ENCODE results near the gene ASXL2.
"Not testable (repeated sequence)": the region's sequence is repeated elsewhere in the genome, so short reads cannot be mapped to it uniquely, and the experiment has no call there.

The ASXL2 gene

GRCh38 chr2:25912851-25913695 is 34.8 kb upstream of the ASXL2 start:
- Histone ChIP-seq H2BK15ac (replicated peaks; ENCODE audit: low read depth) (no peak overlapping the region), H3K4me3 (ENCODE audit: low read length) (no peak overlapping the region), H3K27ac (ENCODE audit: low read depth, low read length) (peak overlapping the region; percentile 53), H3K79me2 (ENCODE audit: control insufficient read depth, insufficient read depth, low read length) (no peaks in the 10 kb centered on the region), H3K56ac (ENCODE audit: low read length) (peak overlapping the region; percentile 25), H4K5ac (ENCODE audit: low read length) (no peak overlapping the region), H3K23ac (ENCODE audit: low read length) (no peak overlapping the region), H2BK5ac (ENCODE audit: low read length) (no peak overlapping the region), H3K79me1 (ENCODE audit: low read length) (no peaks in the 10 kb centered on the region), H3K9ac (ENCODE audit: low read length) (peak overlapping the region; percentile 7), H3K18ac (ENCODE audit: low read length) (peak overlapping the region; percentile 28), H3K4me1 (ENCODE audit: control insufficient read depth, low read depth, low read length) (peaks cover 3% of the 10 kb centered on the region), H3K36me3 (ENCODE audit: control insufficient read depth, insufficient read depth, low read length) (no peaks in the 10 kb centered on the region), H4K8ac (ENCODE audit: low read depth, low read length) (no peak overlapping the region), H3K4ac (ENCODE audit: low read depth, low read length) (no peak overlapping the region), H3K27me3 (ENCODE audit: insufficient read depth, low read length, poor library complexity) (no peaks in the 10 kb centered on the region), H2AK5ac (ENCODE audit: low read length) (no peak overlapping the region), H2BK120ac (ENCODE audit: low read depth, low read length) (no peak overlapping the region), H3K4me2 (ENCODE audit: low read length) (peak overlapping the region; percentile 4)
- peak; percentile 85 for DNase-seq
- no CpG with 5 or more reads among the region's 10 CpGs for WGBS (ENCODE audit: extremely low coverage, insufficient coverage, low lambda C conversion rate)

GRCh38 chr2:25909574-25909973 is 31.3 kb upstream of the ASXL2 start:
- H3K79me1 ChIP-seq (ENCODE audit: low read length); H3K56ac ChIP-seq (ENCODE audit: low read length); H3K27me3 ChIP-seq (ENCODE audit: insufficient read depth, low read length, poor library complexity); H3K4me1 ChIP-seq (ENCODE audit: control insufficient read depth, low read depth, low read length); H3K9ac ChIP-seq (ENCODE audit: low read length); H3K27ac ChIP-seq (ENCODE audit: low read depth, low read length); H3K18ac ChIP-seq (ENCODE audit: low read length); H2AK5ac ChIP-seq (ENCODE audit: low read length); DNase-seq; H3K4me3 ChIP-seq (ENCODE audit: low read length); H4K5ac ChIP-seq (ENCODE audit: low read length); H3K4ac ChIP-seq (ENCODE audit: low read depth, low read length); H4K8ac ChIP-seq (ENCODE audit: low read depth, low read length); H3K23ac ChIP-seq (ENCODE audit: low read length); H2BK120ac ChIP-seq (ENCODE audit: low read depth, low read length); H3K36me3 ChIP-seq (ENCODE audit: control insufficient read depth, insufficient read depth, low read length); H3K4me2 ChIP-seq (ENCODE audit: low read length); H2BK5ac ChIP-seq (ENCODE audit: low read length); H2BK15ac ChIP-seq (replicated peaks; ENCODE audit: low read depth); H3K79me2 ChIP-seq (ENCODE audit: control insufficient read depth, insufficient read depth, low read length): not testable (repeated sequence)
- WGBS (ENCODE audit: extremely low coverage, insufficient coverage, low lambda C conversion rate) = no CpG with 5 or more reads among the region's 5 CpGs

DNA sequence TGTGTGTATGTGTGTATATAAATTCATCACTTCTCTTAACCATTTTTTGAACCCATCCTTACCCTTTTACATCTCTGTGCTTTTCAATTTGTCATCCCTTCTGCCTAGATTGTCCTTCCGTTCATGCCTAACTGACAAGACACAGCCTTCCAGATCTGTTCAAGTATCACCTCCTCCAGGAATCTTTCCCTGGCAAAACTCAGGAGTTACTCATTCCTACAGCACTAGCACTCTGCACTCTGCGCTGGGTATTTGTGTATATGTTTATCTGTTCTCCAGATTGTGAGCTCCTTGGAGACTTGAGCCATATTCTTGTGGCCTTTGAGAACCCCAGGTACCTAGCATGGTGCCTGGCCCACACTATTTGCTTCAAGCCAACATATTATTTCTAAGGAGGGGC is 26.8 kb upstream of the ASXL2 start:
- no peaks in the 10 kb centered on the region for H3K79me2 ChIP-seq (ENCODE audit: control insufficient read depth, insufficient read depth, low read length)
- H2AK5ac ChIP-seq (ENCODE audit: low read length) = no peak overlapping the region
- H3K56ac ChIP-seq (ENCODE audit: low read length) = no peak overlapping the region
- H3K18ac ChIP-seq (ENCODE audit: low read length) = no peak overlapping the region
- WGBS (ENCODE audit: extremely low coverage, insufficient coverage, low lambda C conversion rate) = no CpG with 5 or more reads among the region's 2 CpGs
- no peak overlapping the region for H2BK120ac ChIP-seq (ENCODE audit: low read depth, low read length)
- no peaks in the 10 kb centered on the region for H3K27me3 ChIP-seq (ENCODE audit: insufficient read depth, low read length, poor library complexity)
- no peak overlapping the region for H2BK5ac ChIP-seq (ENCODE audit: low read length)
- no peak for DNase-seq
- no peak overlapping the region for H3K23ac ChIP-seq (ENCODE audit: low read length)
- H3K79me1 ChIP-seq (ENCODE audit: low read length) = no peaks in the 10 kb centered on the region
- no peaks in the 10 kb centered on the region for H3K4me1 ChIP-seq (ENCODE audit: control insufficient read depth, low read depth, low read length)
- H3K4ac ChIP-seq (ENCODE audit: low read depth, low read length) = no peak overlapping the region
- H3K27ac ChIP-seq (ENCODE audit: low read depth, low read length) = no peak overlapping the region
- H3K4me2 ChIP-seq (ENCODE audit: low read length) = no peak overlapping the region
- H3K36me3 ChIP-seq (ENCODE audit: control insufficient read depth, insufficient read depth, low read length) = no peaks in the 10 kb centered on the region
- H3K4me3 ChIP-seq (ENCODE audit: low read length) = no peak overlapping the region
- H4K5ac ChIP-seq (ENCODE audit: low read length) = no peak overlapping the region
- no peak overlapping the region for H2BK15ac ChIP-seq (replicated peaks; ENCODE audit: low read depth)
- no peak overlapping the region for H3K9ac ChIP-seq (ENCODE audit: low read length)
- H4K8ac ChIP-seq (ENCODE audit: low read depth, low read length) = no peak overlapping the region

DNA sequence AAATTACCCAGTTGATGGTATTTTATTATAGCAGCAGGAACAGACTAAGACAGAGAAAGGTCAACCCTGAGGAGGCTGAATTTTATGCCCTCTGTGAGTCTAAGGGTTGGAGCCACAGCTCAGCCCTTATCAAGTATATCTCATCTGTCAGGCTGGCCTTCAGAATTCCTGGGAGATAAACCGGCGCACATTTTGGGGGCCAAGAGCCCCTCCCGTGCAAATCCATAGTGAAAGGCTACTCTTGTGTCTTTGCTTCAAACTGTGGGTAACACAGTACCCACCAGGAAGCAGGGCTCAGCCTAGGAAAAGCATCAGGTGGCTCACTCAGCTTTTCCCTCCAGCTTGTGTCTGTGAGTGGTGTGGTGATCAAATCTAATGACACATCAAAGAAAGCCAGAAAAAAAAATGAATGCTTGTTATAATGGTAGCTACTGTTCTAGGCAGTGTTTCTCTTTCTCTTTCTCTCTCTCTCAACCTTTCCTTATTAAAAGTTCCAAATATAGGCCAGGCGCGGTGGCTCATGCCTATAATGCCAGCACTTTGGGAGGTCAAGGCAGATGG is 25.0 kb upstream of the ASXL2 start:
- Histone ChIP-seq H4K8ac (ENCODE audit: low read depth, low read length) (no peak overlapping the region), H3K4me1 (ENCODE audit: control insufficient read depth, low read depth, low read length) (no peaks in the 10 kb centered on the region), H3K4me2 (ENCODE audit: low read length) (no peak overlapping the region), H2BK5ac (ENCODE audit: low read length) (no peak overlapping the region), H3K56ac (ENCODE audit: low read length) (no peak overlapping the region), H4K5ac (ENCODE audit: low read length) (no peak overlapping the region), H3K4ac (ENCODE audit: low read depth, low read length) (no peak overlapping the region), H3K4me3 (ENCODE audit: low read length) (no peak overlapping the region), H3K18ac (ENCODE audit: low read length) (no peak overlapping the region), H3K27ac (ENCODE audit: low read depth, low read length) (no peak overlapping the region), H3K36me3 (ENCODE audit: control insufficient read depth, insufficient read depth, low read length) (no peaks in the 10 kb centered on the region), H3K79me1 (ENCODE audit: low read length) (no peaks in the 10 kb centered on the region), H2BK120ac (ENCODE audit: low read depth, low read length) (no peak overlapping the region), H3K79me2 (ENCODE audit: control insufficient read depth, insufficient read depth, low read length) (no peaks in the 10 kb centered on the region), H3K9ac (ENCODE audit: low read length) (no peak overlapping the region), H2BK15ac (replicated peaks; ENCODE audit: low read depth) (no peak overlapping the region), H3K23ac (ENCODE audit: low read length) (no peak overlapping the region), H2AK5ac (ENCODE audit: low read length) (no peak overlapping the region), H3K27me3 (ENCODE audit: insufficient read depth, low read length, poor library complexity) (no peaks in the 10 kb centered on the region)
- no CpG with 5 or more reads among the region's 5 CpGs for WGBS (ENCODE audit: extremely low coverage, insufficient coverage, low lambda C conversion rate)
- no peak for DNase-seq

GRCh38 chr2:25899404-25899970 is 21.2 kb upstream of the ASXL2 start:
- no peak for DNase-seq
- H2BK5ac ChIP-seq (ENCODE audit: low read length) = no peak overlapping the region
- H3K56ac ChIP-seq (ENCODE audit: low read length) = no peak overlapping the region
- H2BK120ac ChIP-seq (ENCODE audit: low read depth, low read length) = no peak overlapping the region
- H3K36me3 ChIP-seq (ENCODE audit: control insufficient read depth, insufficient read depth, low read length) = no peaks in the 10 kb centered on the region
- H3K27ac ChIP-seq (ENCODE audit: low read depth, low read length) = no peak overlapping the region
- no peaks in the 10 kb centered on the region for H3K27me3 ChIP-seq (ENCODE audit: insufficient read depth, low read length, poor library complexity)
- no peak overlapping the region for H4K5ac ChIP-seq (ENCODE audit: low read length)
- no peak overlapping the region for H3K4me3 ChIP-seq (ENCODE audit: low read length)
- no peak overlapping the region for H3K18ac ChIP-seq (ENCODE audit: low read length)
- H3K79me2 ChIP-seq (ENCODE audit: control insufficient read depth, insufficient read depth, low read length) = no peaks in the 10 kb centered on the region
- H3K4me2 ChIP-seq (ENCODE audit: low read length) = no peak overlapping the region
- WGBS (ENCODE audit: extremely low coverage, insufficient coverage, low lambda C conversion rate) = no CpG with 5 or more reads among the region's 11 CpGs
- H3K23ac ChIP-seq (ENCODE audit: low read length) = no peak overlapping the region
- no peak overlapping the region for H3K9ac ChIP-seq (ENCODE audit: low read length)
- H3K4me1 ChIP-seq (ENCODE audit: control insufficient read depth, low read depth, low read length) = peaks cover 3% of the 10 kb centered on the region
- H3K79me1 ChIP-seq (ENCODE audit: low read length) = no peaks in the 10 kb centered on the region
- no peak overlapping the region for H4K8ac ChIP-seq (ENCODE audit: low read depth, low read length)
- H2BK15ac ChIP-seq (replicated peaks; ENCODE audit: low read depth) = no peak overlapping the region
- H2AK5ac ChIP-seq (ENCODE audit: low read length) = no peak overlapping the region
- H3K4ac ChIP-seq (ENCODE audit: low read depth, low read length) = no peak overlapping the region
